Measurements from ENCODE around the gene C2orf49. TPM values are rescaled to one million over a fixed set of nuclear protein-coding genes. Genes with fewer than 3 reads are reported as not detected.
"Not testable (repeated sequence)": the region's sequence is repeated elsewhere in the genome, so short reads cannot be mapped to it uniquely, and the experiment has no call there.

The C2orf49 gene
- total RNA-seq, 4 donors from 2014 or later: 16.9 to 29.1 (median 21.3) TPM

GRCh38 chr2:105324101-105324500 is 13.2 kb upstream of the C2orf49 start:
- 75 to 84% methylated on average over 4 of the region's 4 CpGs for WGBS, 2 donors
- H3K4me3 ChIP-seq (ENCODE audit: low read depth, poor library complexity, severe bottlenecking): no peak overlapping the region
- intact Hi-C loops (cut with DNase I; ENCODE audit: low total_unique reads): no loop called here
- TF ChIP-seq, protein P1, sequence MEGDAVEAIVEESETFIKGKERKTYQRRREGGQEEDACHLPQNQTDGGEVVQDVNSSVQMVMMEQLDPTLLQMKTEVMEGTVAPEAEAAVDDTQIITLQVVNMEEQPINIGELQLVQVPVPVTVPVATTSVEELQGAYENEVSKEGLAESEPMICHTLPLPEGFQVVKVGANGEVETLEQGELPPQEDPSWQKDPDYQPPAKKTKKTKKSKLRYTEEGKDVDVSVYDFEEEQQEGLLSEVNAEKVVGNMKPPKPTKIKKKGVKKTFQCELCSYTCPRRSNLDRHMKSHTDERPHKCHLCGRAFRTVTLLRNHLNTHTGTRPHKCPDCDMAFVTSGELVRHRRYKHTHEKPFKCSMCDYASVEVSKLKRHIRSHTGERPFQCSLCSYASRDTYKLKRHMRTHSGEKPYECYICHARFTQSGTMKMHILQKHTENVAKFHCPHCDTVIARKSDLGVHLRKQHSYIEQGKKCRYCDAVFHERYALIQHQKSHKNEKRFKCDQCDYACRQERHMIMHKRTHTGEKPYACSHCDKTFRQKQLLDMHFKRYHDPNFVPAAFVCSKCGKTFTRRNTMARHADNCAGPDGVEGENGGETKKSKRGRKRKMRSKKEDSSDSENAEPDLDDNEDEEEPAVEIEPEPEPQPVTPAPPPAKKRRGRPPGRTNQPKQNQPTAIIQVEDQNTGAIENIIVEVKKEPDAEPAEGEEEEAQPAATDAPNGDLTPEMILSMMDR (IDR thresholded peaks at IDR 0.05): no peak
- TF ChIP-seq POLR2A (IDR thresholded peaks at IDR 0.05): no peak
- DNase-seq (ENCODE audit: low spot score in 2 of 2): no peak

DNA sequence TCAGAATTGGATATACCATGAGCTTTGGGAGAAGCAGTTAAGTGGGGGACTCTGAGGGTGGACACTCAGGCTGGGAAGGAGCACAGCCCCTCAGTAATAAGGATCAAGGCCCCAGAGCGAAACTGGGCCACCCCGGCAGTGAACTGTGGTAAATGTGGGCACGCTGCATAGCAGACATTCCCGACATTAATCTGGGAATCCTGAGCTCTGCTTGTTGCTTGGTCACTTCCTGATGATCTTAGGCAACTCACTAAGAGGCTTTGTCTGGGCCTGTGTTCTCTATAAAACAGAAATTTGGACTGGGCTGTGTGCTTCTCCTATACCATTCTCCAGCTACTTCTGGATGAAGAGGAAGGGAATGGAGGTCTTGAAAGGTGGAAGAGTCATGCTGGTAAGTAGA is 12.6 kb upstream of the C2orf49 start:
- TF ChIP-seq POLR2A (IDR thresholded peaks at IDR 0.05): no peak
- TF ChIP-seq, protein P1 (IDR thresholded peaks at IDR 0.05): no peak
- intact Hi-C loops (cut with DNase I; ENCODE audit: low total_unique reads): no loop called here
- H3K4me3 ChIP-seq (ENCODE audit: low read depth, poor library complexity, severe bottlenecking): no peak overlapping the region
- WGBS, 2 donors: 67 to 74% methylated on average over 4 of the region's 4 CpGs
- DNase-seq (ENCODE audit: low spot score in 2 of 2): no peak

DNA sequence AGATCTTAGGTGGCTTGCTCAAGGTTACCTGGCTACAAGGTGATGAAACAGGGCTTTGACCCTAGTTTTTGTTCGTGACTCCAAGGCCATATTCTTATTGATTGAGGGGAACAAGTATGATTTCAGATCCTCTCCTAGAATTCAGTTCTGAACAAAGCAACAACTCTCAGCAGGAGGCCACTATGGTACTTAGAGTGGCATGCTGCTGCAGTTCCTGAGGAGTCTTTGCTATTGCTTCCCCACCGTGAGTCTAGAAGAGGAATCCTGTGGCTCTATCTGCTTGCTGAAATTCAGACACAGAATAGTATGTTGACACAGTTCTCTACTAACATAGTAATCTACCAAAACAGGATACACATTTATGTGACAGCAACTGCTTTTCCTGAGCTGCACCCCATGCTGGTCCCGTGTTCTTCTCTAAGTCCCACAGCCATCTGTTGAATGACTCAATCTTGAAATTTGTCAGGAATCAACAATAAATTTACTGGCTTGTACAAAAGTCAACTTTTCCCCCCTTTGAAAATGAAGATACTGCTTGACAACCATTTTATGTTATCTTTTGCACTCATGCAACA is 11.9 kb upstream of the C2orf49 start:
- no peak overlapping the region for H3K4me3 ChIP-seq (ENCODE audit: low read depth, poor library complexity, severe bottlenecking)
- intact Hi-C loops (cut with DNase I; ENCODE audit: low total_unique reads): no loop called here
- WGBS, 2 donors: 69 to 74% methylated on average over 3 of the region's 3 CpGs
- DNase-seq (ENCODE audit: low spot score in 2 of 2): no peak
- TF ChIP-seq, protein P1 (IDR thresholded peaks at IDR 0.05): no peak

DNA sequence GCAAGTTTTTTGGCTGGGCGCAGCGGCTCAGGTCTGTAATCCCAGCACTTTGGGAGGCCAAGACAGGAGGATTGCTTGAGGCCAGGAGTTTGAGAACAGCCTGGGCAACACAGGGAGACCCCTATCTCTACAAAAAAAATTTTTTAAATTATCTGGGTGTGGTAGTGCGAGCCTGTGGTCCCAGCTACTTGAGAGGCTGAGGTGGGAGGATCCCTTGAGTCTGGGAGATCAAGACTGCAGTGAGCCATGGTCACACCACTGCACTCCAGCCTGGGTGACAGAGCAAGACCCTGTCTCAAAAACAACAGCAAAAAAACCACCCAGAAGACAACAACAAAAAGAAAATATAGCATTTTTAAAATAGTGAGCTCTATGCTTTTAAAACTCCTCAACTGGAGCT is 10.1 kb upstream of the C2orf49 start:
- intact Hi-C loops (cut with DNase I; ENCODE audit: low total_unique reads); DNase-seq (ENCODE audit: low spot score in 2 of 2); H3K4me3 ChIP-seq (ENCODE audit: low read depth, poor library complexity, severe bottlenecking): not testable (repeated sequence)
- WGBS, 2 donors: 88 to 92% methylated on average over 3 of the region's 3 CpGs

GRCh38 chr2:105327690-105328089 is 9.7 kb upstream of the C2orf49 start:
- intact Hi-C loops (cut with DNase I; ENCODE audit: low total_unique reads): no loop called here
- WGBS, 2 donors: 68 to 76% methylated on average over 2 of the region's 2 CpGs
- H3K4me3 ChIP-seq (ENCODE audit: low read depth, poor library complexity, severe bottlenecking): no peak overlapping the region
- DNase-seq (ENCODE audit: low spot score in 2 of 2): no peak
- TF ChIP-seq, protein P1 (IDR thresholded peaks at IDR 0.05): no peak
- no peak for TF ChIP-seq POLR2A (IDR thresholded peaks at IDR 0.05)

- 25% methylated on average over 16 of the region's 16 CpGs for WGBS, 2 donors
- DNase-seq (ENCODE audit: low spot score in 2 of 2): peak in 1 of 2 donors; percentile 35
- TF ChIP-seq, protein P1 (IDR thresholded peaks at IDR 0.05): no peak
- TF ChIP-seq POLR2A (IDR thresholded peaks at IDR 0.05): no peak
- intact Hi-C loops (cut with DNase I; ENCODE audit: low total_unique reads): no loop called here
- H3K4me3 ChIP-seq (ENCODE audit: low read depth, poor library complexity, severe bottlenecking): peak overlapping the region; percentile 27
Observed at GRCh38 chr2:105328281-105329196, 8.8 kb upstream of the C2orf49 start.
